C1 segment of cervical spinal cord (tissue), 14 donors: ENCODE data around the gene BNIP3.

Experiments used
- DNase-seq, 14 donors: peaks; one replicate each; lab custom pipeline; 2025; lab: John Stamatoyannopoulos, UW

Gene BNIP3

DNA sequence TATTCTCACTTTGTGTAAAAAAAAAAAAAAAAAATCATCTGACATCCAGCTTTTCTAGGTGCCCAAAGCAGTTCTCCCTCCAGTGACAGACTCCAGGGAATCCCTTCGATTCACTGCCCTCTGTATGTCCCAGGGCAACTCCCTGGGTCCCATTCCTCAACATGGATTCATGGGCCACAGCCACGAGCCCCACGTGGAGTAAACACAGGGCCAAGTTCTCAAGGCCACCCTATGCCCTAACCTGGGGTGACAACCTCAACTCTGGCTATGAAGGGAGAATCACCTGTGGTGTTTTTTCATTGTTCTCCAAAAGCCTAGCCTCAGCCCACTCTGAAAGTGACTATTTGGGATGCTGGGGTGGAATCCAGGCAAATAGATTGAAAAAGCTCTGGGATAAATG lies 3.4 kb downstream of the BNIP3 start:
- DNase-seq: no peak

GRCh38 chr10:131977323-131978096 lies 4.2 kb downstream of the BNIP3 start:
- DNase-seq: no peak

- DNase-seq: no peak
These were observed 5.9 kb downstream of the BNIP3 start for GRCh38 chr10:131975796-131976195.

DNA sequence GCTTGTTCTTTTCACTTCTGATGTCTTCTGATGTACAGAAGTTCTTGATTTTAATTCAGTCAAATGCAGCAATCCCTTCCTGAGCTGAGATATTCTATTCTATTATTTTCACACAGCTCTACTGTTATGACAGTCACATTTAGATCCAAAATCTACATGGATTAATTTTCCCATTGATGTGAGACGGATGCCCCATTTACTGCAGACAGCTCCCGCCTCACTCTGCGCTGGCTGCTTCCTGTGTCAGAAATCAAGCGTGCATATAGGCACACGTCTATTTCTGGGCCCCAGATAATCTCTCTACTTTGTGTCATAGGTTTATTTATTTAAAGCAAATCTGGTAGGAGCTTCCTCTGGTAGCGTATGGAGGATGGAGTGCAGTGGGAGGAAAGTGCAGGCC lies 6.7 kb downstream of the BNIP3 start:
- DNase-seq: no peak

- DNase-seq: no peak
These were observed 7.5 kb downstream of the BNIP3 start for GRCh38 chr10:131974034-131974817.

DNA sequence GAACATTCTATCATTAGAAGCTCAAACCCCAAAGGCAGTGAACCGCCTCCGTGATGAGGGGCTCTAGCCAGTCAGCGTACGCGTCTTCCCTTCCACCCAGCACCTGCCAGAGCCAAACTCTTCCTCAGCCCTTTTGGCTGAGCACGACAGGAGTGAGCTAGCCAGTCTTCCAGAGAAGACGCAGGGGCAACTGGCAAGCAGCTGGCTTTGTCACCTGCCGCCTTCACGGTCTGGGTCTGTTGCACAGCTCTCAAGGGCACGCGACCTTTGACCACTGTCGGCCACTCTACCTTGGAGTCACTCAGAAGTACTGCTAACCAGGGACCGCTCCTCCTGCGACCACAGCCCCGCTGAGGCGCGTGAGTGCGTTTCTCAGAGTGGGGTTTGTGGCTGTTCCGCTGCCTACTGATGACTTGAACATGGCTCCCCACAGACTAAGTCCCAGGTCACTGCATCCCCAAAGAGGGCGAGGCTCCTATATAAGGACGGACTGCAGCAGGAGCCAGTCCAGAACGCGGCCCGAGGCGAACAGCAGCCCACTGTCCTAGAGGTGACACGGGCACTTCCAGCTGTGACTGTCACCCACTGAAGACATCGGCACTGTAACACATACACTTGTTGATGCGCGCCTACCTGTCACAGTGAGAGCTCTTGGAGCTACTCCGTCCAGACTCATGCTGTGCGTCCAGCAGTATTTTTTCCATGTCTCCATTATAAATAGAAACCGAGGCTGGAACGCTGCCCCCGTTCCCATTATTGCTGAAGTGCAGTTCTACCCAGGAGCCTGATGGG lies 8.4 kb downstream of the BNIP3 start:
- peak in 1 of 14 donors; percentile 71 for DNase-seq

GRCh38 chr10:131972474-131973071 lies 9.2 kb downstream of the BNIP3 start:
- DNase-seq: peak in 3 of 14 donors; percentile 6 to 52 (median 18)

DNA sequence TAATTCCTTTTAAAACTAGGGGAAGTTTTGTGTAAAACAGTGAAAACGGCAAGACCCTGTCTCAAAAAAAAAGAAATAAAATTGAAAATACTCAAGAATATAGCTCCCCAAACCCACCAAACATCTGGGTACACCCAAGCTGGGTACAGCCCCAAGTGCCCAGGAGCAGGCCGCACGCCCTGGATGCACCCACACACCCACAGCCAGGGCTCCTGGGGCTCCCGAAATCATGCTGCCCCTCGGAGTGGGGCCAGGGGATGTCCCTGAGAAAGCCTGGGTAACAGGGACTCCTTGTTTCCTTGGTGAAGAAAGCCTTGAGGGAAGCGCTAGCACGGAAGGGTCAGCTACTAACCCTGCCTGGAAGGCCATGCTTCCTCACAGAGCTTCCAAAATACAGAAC lies 10.1 kb downstream of the BNIP3 start:
- no peak for DNase-seq

GRCh38 chr10:131970946-131971345 lies 10.8 kb downstream of the BNIP3 start:
- no peak for DNase-seq

DNA sequence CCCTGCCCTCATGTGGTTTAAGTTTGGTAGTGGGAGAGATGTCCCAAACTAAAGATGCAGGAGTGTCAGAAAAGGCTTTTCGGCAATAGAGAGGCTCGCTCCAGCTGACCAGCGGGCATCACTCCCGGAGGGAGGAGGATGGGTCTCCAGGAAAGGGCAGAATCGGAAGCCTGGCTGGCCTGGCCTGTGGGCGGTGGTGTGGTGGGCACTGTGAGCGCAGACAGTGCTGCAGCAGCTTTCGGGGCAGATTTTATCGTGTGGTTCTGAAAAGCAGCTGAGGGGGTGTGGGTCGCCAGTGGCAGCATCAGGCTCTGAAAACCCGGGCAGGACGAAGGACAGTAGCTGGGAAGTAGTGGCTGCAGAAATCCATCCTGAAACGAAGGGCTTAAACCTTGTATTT lies 12.8 kb downstream of the BNIP3 start:
- DNase-seq: no peak

DNA sequence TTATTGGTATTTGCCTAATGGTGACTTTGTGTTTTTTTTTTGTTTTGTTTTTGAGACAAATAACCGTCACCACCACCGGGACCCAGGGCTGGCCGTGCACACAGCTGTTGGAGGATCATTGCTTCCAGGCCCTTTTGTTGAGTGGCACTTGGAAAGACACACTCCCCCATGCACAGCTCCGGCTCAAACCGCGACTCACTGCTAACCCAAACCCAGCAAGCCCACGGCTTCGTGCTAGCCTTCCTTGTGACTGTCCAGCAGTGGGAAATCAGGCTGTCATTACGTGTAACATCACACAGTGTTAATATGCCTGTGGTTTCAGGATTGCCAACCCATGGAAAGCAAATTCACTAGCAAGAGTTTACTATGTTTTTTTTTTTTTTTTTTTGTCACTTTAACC lies 17.4 kb downstream of the BNIP3 start:
- no peak for DNase-seq

GRCh38 chr10:131963811-131964210 lies 17.9 kb downstream of the BNIP3 start:
- no peak for DNase-seq

DNA sequence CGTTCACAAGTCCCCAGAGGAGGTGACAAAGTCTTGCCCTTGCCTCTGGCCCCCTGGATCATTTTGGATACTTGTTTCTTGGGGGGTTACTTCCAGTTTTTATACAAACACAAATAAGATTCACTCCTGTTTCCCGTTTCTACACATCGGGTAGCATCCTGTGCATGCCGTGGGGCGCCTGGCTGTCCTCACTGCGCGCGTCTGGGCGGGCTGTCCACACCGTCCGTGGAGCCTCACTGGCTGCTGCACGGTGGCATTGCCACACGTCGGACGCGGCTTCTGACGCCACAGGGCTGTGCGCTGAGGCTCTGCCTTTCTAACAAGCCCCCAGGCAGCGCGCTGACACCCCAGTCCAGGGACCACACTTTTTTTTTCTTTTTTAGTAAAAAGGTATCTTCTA lies 18.4 kb downstream of the BNIP3 start:
- DNase-seq: no peak

- DNase-seq: peak in 3 of 14 donors; percentile 12 to 71 (median 25)
These were observed 19.7 kb downstream of the BNIP3 start for GRCh38 chr10:131961777-131962662.

GRCh38 chr10:131961047-131961776 lies 20.5 kb downstream of the BNIP3 start:
- no peak for DNase-seq

DNA sequence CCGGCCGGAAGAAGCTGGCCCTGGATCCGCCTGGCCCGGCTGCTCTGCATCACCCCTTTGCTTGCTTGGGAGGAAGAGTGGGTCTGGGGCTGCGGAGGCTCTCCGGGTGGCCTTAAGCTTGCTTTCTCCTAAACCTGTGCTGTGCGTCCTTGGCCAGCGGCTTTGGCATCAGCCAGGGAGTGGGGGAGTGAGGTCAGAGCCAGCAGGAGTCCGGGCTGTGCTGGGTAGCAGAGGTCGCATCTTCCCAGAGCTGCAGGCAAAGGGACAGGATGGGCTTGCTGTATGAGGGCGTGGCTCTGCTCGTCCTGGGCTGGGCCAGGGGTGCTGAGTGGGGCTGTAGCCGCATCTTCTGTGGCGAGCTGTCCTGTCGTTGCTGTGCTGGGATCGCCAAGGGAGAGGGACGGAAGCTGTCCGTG lies 21.1 kb downstream of the BNIP3 start:
- no peak for DNase-seq

DNA sequence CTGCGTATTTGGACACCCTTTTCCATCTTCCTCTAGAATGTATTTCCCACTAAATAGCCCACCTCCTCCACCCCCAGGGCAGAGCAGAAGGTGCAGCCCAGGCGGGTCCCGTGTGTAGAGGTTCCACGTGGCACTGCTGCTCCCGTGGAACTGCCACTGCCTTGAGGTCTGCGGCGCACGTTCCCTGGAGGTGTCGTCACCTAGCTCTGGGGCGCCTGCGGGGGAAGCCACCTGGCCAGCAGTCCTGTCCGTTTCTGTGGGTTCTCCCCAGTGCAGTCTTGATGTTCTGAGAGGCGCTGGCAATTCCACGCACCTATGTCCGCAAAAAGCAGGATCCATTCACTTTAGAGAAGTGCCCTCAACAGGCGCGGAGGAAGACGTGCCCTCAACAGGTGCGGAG lies 21.9 kb downstream of the BNIP3 start:
- DNase-seq: no peak

DNA sequence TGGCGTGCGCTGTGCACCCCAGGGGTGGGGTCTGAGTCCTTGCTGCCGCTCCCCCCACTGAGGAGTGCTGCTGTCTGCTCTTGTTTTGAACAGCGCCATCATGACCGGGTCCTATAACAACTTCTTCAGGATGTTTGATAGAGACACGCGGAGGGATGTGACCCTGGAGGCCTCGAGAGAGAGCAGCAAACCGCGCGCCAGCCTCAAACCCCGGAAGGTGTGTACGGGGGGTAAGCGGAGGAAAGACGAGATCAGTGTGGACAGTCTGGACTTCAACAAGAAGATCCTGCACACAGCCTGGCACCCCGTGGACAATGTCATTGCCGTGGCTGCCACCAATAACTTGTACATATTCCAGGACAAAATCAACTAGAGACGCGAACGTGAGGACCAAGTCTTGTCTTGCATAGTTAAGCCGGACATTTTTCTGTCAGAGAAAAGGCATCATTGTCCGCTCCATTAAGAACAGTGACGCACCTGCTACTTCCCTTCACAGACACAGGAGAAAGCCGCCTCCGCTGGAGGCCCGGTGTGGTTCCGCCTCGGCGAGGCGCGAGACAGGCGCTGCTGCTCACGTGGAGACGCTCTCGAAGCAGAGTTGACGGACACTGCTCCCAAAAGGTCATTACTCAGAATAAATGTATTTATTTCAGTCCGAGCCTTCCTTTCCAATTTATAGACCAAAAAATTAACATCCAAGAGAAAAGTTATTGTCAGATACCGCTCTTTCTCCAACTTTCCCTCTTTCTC lies 26.0 kb downstream of the BNIP3 start:
- no peak for DNase-seq

DNA sequence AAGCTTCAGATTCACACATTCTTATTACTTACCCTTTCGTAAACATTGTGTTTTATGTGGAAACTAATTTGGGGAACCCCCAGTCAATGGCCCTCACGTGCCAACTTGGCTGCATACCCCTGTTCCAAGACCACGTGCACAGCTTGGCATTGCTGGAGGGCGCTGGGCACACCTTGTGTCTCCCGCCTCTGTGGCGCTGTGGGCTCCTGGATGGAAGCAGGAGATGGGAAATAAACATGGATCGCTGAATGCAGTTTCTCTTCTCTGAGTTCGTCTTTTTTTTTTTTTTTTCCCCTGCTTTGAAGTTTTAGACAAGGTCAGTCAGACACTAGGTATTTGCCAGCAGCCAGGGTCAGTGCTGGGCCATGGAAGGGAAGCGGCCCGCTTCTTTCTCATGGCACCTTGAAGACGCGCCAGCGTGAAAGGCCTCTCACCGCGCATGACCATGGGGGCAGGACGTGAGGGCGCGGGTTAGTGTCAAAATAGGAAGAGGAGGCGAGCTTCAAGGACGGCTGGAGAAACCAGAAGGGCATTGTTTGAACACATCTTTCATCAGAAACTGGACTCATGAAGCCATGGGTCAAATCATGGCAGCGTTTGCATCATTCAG lies 27.3 kb downstream of the BNIP3 start:
- DNase-seq: peak in 1 of 14 donors; percentile 67
